HuH-7.5 (cell line): ENCODE results near the gene SFMBT2.
"Not testable (repeated sequence)": the region's sequence is repeated elsewhere in the genome, so short reads cannot be mapped to it uniquely, and the experiment has no call there.

ENCODE experiments used
- DNase-seq: peaks from one replicate; pipeline ENCODE4 v3.0.0; 2011; ENCODE audit warnings: low spot score

Gene SFMBT2

DNA sequence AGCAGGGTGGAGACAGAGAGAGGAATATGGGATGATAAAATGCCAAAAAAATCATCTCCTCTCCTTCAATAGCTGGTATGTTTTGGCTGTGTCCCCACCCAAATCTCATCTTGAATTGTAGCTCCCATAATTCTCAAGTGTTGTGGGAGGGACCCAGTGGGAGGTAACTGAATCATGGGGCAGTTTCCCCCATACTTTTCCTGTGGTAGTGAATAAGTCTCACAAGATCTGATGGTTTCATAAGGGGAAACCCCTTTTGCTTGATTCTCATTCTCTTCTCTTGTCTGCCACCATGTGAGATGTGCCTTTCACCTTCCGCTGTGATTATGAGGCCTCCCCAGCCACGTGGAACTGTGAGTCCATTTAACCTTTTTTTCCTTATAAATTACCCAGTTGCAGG is 226.7 kb downstream of the SFMBT2 start:
- not testable (repeated sequence) for DNase-seq

DNA sequence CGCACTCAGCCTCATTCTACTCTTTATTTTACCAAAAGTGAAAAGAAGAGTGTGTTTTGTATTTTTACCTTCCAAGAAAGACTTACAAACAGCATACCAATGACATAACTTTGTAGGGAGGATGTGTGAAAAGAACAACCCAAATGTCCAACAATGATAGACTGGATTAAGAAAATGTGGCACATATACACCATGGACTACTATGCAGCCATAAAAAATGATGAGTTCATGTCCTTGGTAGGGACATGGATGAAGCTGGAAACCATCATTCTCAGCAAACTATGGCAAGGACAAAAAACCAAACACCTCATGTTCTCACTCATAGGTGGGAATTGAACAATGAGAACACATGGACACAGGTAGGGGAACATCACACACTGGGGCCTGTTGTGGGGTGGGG is 228.5 kb downstream of the SFMBT2 start:
- DNase-seq: not testable (repeated sequence)

- no peak for DNase-seq
Measured at GRCh38 chr10:7181420-7181819, 229.4 kb downstream of the SFMBT2 start.

- no peak for DNase-seq
Measured at GRCh38 chr10:7179536-7179935, 231.3 kb downstream of the SFMBT2 start.

DNA sequence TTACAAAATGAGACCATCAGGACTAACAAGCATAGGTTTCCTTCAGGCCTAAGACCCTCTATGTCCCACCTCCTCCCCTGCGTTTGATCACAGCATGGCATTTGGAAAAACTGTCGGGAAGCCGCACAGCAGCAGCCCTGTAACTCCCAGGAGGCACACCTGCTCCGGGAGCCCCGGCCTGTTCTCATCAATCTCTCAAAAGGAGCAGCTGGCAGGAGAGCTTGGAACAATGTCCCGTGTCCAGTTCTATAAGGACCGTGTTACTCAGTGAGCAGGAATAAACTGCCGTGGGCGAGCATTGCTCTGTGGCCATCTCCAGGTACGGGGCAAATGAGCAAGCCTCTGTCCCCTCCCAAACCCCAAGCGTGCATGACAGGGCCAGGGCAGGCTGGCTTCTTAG is 236.9 kb downstream of the SFMBT2 start:
- no peak for DNase-seq

DNA sequence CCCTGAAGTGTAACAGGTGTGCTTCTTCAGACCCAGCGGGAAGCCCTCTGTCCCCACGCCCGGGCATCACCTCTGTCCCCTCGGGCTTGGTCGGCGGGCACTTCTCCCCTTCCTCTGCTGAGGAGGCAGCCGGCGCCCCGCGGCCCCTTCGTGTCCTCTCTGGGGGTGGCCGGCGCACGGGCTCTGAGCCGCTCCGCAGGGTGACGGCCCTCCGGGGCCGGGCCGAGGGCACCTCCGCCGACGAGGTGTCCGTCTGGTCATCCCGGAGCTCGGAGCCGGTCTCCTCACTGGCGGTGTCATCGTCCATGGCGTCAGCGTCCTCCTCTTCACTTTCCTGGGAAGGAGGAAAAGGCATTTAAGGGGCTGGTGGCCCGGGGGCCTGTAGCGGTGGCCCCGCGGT is 239.0 kb downstream of the SFMBT2 start:
- DNase-seq: no peak

DNA sequence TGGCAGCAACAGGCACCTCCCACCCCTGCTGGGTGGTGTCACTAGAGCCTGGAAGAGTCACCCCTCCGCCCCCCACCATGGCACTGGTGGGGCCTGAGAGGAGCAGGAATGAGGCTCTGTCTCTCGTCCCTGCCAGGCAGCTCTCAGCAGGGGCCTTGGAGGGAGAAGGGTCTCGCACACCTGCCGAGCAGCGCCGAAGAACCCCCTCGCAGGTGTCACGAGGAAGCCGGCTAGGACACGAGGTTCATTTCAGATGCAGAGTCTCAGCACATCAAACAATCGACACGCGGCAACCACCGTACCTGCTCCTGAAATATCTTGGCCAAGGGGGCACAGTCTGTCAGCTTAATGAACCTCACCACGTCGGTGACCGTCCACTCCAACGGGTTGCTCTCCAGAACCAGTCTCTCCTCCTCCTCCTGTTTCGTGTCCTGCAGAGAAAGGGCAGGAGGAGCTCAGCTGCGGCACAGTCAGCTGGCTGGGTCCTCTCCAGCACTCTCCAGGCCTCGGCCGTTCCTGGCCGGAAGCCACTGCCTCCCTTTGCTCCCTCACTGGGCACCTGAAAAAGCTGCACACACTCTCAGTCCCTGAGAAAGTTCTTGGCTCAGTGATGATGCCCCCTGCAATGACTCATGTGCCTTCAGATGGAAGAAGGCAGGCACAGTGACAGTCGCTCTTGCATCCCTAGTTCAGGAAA is 240.1 kb downstream of the SFMBT2 start:
- no peak for DNase-seq

DNA sequence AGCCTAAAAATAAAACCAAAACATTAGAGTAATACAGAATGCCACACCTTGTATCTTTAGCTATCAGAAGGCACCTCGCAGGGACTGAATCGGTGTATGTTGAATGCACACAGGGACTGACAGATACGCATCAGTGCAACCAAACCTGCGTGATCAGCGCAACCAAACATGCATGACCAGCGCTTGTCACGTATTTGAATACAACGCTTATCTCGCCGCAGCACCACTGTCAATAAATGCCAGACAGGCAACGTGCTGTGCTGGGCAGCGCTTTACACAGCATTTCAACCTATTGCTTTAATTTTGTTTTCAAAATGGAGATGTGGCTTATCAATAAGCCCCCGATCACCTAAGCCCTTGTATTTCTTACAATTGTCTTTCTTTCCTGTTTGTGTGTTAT is 242.4 kb downstream of the SFMBT2 start:
- DNase-seq: no peak

DNA sequence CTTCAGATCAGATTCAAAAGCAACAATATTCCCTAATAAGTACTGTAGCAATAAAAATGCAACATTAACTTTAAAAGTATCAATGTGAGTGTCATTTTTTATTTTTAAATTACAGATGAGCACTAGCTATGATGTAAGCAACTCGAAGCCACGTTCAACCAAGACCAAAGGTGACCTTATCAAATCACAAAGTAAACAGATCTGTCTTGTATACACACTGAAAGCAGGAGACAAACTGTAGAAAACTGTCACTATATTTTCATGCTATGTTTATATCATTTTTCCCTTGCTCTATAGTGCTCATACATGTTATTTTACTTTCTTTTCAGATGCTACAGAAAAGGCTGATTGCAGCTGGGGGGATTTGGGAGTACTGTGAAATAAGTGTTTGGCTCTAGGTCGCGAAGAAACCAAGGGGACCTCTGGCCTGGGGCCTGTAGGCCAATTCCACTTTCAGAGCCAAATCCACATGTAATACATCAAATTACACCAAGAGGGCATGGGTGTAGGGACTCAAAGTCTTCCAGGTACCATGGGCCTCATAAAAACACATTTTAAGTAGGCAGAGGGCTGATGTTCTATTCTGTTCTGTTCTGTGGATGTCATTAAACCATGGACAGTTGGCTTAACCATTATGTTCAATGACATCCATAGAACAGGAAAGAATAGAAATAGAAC is 245.2 kb downstream of the SFMBT2 start:
- no peak for DNase-seq

DNA sequence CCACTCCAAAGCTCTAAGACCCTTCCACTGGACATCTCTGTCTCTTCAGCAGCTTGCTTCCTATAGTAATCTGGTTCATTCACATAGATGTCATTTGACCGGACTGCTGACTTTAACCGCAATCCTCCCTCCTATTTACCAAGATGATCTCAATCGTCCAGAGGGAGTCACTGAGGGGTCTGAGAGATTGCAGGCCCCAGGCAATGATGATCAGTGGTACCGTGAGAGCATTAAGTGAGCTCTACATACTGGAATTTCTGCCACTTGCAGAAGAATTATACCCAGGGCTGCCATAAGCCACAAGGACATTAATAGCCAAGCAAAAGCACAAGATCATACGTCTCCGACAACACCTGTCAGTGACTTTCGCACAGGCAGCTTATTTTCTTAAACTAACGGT is 245.9 kb downstream of the SFMBT2 start:
- DNase-seq: no peak

- no peak for DNase-seq
Measured at GRCh38 chr10:7162331-7162730, 248.5 kb downstream of the SFMBT2 start.

- no peak for DNase-seq
Measured at GRCh38 chr10:7161484-7162250, 249.2 kb downstream of the SFMBT2 start.

DNA sequence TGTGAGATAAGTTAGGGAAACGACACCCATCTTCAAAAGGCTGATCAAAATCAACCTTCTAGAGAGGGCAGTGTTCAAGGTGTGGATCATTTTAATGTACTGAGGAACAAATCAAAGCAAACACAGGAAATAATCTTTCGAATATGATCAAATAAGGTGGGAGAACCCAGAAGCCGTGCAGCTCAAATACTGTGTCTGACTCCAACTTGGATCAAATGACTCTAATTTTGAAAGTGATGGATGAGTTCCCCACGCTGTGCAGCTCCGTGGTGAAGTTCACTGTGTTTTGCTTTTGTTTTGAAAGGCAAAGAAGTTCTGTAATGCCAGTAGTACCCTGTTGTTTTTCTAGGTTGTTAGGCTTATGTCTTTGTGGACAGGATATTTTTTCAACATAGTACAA is 250.9 kb downstream of the SFMBT2 start:
- DNase-seq: no peak

- no peak for DNase-seq
Measured at GRCh38 chr10:7159517-7159916, 251.3 kb downstream of the SFMBT2 start.

GRCh38 chr10:7157091-7157490 is 253.7 kb downstream of the SFMBT2 start:
- no peak for DNase-seq

DNA sequence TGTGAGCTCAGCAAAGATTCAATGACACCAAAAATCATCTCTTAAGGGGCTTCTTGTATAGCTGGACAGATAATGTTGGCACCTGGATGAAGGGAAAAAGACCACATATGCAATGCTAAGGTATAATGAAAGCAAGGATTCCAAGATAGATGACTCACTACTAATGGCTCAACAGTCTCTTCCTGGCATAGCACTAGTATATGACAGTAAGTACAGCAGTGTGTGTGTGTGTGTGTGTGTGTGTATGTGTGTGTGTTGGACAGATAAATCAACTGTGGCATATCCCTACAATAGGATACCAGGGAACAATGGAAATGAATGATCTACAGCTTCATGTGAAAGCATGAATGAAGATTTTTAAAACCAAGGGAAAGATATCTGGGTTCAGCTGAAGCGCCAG is 257.1 kb downstream of the SFMBT2 start:
- DNase-seq: no peak

DNA sequence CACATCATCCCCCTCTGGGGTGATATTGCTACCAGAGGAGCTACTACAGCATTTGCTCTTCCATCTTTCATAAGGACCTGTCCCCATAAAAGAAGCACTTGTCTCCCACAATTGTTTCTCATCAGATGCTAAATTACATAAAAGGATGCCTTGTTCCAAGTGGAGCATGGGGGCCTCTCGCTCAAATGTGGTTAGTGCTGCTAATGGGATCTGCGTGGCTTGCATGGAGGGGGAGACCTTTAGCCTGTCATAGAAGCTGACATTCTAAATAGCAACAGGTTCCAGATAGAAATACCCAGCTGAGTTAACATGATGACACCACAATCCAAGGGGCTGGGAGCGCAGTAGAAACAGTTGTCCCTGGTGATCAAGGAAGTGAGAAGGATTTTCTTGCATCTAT is 257.9 kb downstream of the SFMBT2 start:
- no peak for DNase-seq

- no peak for DNase-seq
Measured at GRCh38 chr10:7152341-7152740, 258.5 kb downstream of the SFMBT2 start.

GRCh38 chr10:7151538-7151937 is 259.3 kb downstream of the SFMBT2 start:
- no peak for DNase-seq

GRCh38 chr10:7150349-7150748 is 260.5 kb downstream of the SFMBT2 start:
- no peak for DNase-seq

GRCh38 chr10:7146189-7146588 is 264.6 kb downstream of the SFMBT2 start:
- no peak for DNase-seq

- DNase-seq: no peak
Measured at GRCh38 chr10:7136016-7136415, 274.8 kb downstream of the SFMBT2 start.

GRCh38 chr10:7135188-7135587 is 275.6 kb downstream of the SFMBT2 start:
- no peak for DNase-seq
